AG09319 (cell line): Measurements from ENCODE around the gene KCNN4.

Experiments used
- DNase-seq: peaks from one replicate; pipeline ENCODE4 v3.0.0-alpha.2; 2010; ENCODE audit warnings: low read depth; ENCODE audit errors: extremely low read depth
- TF ChIP-seq, protein P1 (sequence below): IDR thresholded peaks from 2 replicates; pipeline ENCODE4 v1.5.1; 2011; ENCODE audit warnings: low read depth, mild to moderate bottlenecking, inconsistent platforms, low read length, moderate library complexity

KCNN4 gene

DNA sequence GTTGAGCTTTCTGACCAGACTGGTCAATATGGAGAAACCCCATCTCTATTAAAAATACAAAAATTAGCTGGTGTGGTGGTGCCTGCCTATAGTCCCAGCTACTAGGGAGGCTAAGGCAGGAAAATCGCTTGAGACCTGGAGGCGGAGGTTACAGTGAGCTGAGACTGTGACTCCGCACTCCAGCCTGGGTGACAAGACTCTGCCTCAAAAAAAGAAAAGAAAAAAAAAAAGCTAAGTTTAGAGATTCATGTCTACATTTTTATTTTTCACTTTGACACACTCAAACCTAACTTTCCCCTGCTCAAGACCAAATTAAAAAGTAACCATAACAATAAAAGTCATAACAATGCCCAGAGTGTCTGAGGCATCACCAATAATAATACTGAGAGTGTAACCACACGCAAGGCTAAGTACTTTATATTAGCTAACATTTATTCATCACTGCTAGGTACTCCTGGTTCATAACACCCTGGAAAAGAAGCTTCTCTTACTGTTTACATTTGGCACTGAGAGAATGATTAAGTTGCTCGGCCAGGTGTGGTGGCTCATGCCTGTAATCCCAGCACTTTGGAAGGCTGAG lies 59.2 kb downstream of the KCNN4 start:
- DNase-seq, result no peak
- TF ChIP-seq, protein P1, sequence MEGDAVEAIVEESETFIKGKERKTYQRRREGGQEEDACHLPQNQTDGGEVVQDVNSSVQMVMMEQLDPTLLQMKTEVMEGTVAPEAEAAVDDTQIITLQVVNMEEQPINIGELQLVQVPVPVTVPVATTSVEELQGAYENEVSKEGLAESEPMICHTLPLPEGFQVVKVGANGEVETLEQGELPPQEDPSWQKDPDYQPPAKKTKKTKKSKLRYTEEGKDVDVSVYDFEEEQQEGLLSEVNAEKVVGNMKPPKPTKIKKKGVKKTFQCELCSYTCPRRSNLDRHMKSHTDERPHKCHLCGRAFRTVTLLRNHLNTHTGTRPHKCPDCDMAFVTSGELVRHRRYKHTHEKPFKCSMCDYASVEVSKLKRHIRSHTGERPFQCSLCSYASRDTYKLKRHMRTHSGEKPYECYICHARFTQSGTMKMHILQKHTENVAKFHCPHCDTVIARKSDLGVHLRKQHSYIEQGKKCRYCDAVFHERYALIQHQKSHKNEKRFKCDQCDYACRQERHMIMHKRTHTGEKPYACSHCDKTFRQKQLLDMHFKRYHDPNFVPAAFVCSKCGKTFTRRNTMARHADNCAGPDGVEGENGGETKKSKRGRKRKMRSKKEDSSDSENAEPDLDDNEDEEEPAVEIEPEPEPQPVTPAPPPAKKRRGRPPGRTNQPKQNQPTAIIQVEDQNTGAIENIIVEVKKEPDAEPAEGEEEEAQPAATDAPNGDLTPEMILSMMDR, result no peak

DNA sequence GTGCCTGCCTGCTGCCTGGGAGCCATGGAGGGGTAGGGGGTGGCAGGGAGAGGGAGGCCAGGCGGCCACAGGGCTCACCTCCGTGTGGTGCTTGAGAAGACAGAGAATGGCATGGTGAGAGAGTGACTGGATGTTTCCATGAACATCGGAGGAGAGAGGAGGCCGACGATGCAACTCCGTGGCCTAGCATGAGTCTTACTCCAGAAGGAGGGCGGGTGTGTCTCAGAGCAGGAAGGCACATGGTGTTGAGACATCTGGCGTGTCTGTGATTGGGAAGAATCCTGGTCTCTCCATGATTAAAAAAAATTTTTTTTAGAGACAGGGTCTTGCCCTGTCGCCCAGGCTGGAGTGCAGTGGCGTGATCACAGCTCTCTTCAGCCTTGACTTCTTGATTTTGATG lies 59.8 kb downstream of the KCNN4 start:
- TF ChIP-seq, protein P1, result no peak
- no peak for DNase-seq

DNA sequence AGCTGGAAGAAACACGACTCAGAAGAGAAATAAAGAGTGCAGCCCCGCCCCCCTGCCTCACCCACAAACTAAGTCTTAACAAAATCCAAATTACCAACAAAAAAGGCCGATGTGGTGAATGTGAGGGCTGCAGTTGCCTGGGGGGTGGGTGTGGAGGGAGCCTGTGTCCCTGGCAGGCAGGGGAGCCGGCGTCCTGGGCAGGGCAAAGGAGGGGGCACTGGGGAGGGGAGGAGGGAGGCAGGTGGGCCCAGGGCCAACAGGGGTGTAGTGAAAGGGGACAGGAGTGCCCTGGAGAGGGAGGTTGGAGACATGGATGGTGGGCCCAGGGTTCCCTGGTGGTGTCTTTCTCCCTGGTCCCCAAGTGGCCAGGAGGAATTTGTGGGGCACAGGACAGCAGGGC lies 60.9 kb downstream of the KCNN4 start:
- TF ChIP-seq, protein P1, result no peak
- no peak for DNase-seq

GRCh38 chr19:43719378-43719868 lies 61.4 kb downstream of the KCNN4 start:
- no peak for DNase-seq
- TF ChIP-seq, protein P1, result no peak

DNA sequence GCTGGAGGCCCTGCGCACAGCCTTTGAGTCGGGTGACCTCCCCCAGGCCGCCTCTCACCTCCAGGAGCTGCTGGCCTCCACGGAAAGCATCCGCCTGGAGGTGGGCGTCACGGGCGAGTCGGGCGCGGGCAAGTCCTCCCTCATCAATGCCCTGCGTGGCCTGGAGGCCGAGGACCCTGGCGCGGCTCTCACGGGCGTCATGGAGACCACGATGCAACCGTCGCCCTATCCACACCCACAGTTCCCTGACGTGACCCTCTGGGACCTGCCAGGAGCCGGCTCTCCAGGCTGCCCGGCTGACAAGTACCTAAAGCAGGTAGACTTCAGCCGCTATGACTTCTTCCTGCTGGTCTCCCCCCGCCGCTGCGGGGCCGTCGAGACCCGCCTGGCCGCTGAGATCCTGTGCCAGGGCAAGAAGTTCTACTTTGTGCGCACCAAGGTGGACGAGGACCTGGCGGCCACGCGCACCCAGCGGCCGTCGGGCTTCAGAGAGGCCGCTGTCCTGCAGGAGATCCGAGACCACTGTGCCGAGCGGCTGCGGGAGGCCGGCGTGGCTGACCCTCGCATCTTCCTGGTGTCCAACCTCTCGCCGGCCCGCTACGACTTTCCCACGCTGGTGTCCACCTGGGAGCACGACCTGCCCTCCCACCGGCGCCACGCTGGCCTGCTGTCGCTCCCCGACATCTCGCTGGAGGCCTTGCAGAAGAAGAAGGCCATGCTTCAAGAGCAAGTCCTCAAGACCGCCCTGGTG lies 62.0 kb downstream of the KCNN4 start:
- TF ChIP-seq, protein P1, result no peak
- DNase-seq, result no peak
